Stimulated activated naive CD8-positive, alpha-beta T cell treated with anti-CD3 and anti-CD28 coated beads, Interleukin-15, Interleukin-2, amounts not matched to agents 100 U/mL and 50 U/mL, for 24 hours (primary cell): ENCODE results near the gene NOP14.
A peak's percentile ranks its signal among the peaks of the same experiment; 100 is the strongest.
"Not testable (repeated sequence)": the region's sequence is repeated elsewhere in the genome, so short reads cannot be mapped to it uniquely, and the experiment has no call there.

Experiments used
- ATAC-seq: fragments of 150-1000 bp; cut with Tn5 transposase; one replicate; pipeline ENCODE4 v1.10.0; 2021
- DNase-seq: peaks from one replicate; pipeline ENCODE4 v3.0.0; 2021

NOP14 gene

GRCh38 chr4:2963175-2963965 is at the start of gene NOP14, which contains the start of gene GRK4:
NOP14 (minus strand) TSS chr4:2963406; CDS start chr4:2963319, 87 bp downstream.
GRK4 (plus strand) TSS chr4:2963571; CDS start chr4:2964071, 500 bp downstream.
- ATAC-seq, result peak; percentile 95
- DNase-seq, result peak; percentile 96

GRCh38 chr4:3011456-3012220 is 48.4 kb upstream of the NOP14 start:
- DNase-seq, result no peak
- ATAC-seq, result no peak

- DNase-seq, result no peak
- ATAC-seq, result no peak
Measured at GRCh38 chr4:3010998-3011397, 47.8 kb upstream of the NOP14 start.

- ATAC-seq (no peak), DNase-seq (no peak)
Measured at GRCh38 chr4:3010577-3010976, 47.4 kb upstream of the NOP14 start.

- DNase-seq (no peak), ATAC-seq (no peak)
Measured at GRCh38 chr4:3009422-3009821, 46.2 kb upstream of the NOP14 start.

GRCh38 chr4:3007724-3008123 is 44.5 kb upstream of the NOP14 start:
- ATAC-seq (no peak), DNase-seq (no peak)

GRCh38 chr4:2996415-2996814 is 33.2 kb upstream of the NOP14 start:
- DNase-seq, result no peak
- no peak for ATAC-seq

GRCh38 chr4:2995546-2996265 is 32.5 kb upstream of the NOP14 start:
- ATAC-seq (no peak), DNase-seq (no peak)

GRCh38 chr4:2994917-2995316 is 31.7 kb upstream of the NOP14 start:
- DNase-seq (no peak), ATAC-seq (no peak)

GRCh38 chr4:2991243-2991642 is 28.0 kb upstream of the NOP14 start:
- no peak for DNase-seq
- ATAC-seq, result no peak

GRCh38 chr4:2983715-2984114 is 20.5 kb upstream of the NOP14 start:
- DNase-seq, ATAC-seq: not testable (repeated sequence)

GRCh38 chr4:2982012-2982411 is 18.8 kb upstream of the NOP14 start:
- DNase-seq (no peak), ATAC-seq (no peak)

GRCh38 chr4:2981256-2981819 is 18.1 kb upstream of the NOP14 start:
- ATAC-seq (no peak), DNase-seq (no peak)

- DNase-seq (no peak), ATAC-seq (no peak)
Measured at GRCh38 chr4:2977211-2978088, 14.2 kb upstream of the NOP14 start.

- ATAC-seq, result no peak
- DNase-seq, result no peak
Measured at GRCh38 chr4:2971275-2971674, 8.1 kb upstream of the NOP14 start.

- ATAC-seq (no peak), DNase-seq (no peak)
Measured at GRCh38 chr4:2968381-2968780, 5.2 kb upstream of the NOP14 start.

- ATAC-seq, result no peak
- DNase-seq, result no peak
Measured at GRCh38 chr4:2965262-2965661, 2.1 kb upstream of the NOP14 start.

GRCh38 chr4:2964706-2965258 is 1.6 kb upstream of the NOP14 start:
- DNase-seq (no peak), ATAC-seq (no peak)

GRCh38 chr4:2963966-2964471 is 813 bp upstream of the NOP14 start:
- DNase-seq (peak; percentile 24), ATAC-seq (no peak)

GRCh38 chr4:2962614-2963174 is 512 bp downstream of the NOP14 start:
- ATAC-seq, result peak; percentile 27
- DNase-seq, result no peak
